ENCODE results near the gene RUNDC3A.

Gene RUNDC3A

DNA sequence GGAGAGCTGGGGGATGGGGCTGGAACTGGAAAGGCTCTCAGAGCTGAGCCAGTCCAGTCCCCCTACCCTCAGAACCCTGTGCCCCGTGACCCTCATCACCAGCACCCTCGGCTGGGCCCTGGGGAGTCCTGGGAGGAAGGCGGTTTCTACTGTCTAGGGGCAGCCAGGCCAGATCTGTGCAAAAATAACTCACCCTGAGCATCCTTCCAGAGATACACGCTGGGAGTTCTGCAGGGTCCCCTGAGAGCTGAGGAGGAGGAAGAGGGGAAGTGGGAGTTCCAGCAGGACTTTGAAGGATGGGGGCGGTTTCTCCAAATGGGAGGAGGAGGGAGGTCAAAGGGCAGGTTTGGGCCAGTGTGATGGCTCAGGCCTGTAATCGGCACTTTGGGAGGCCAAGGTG lies 35.4 kb upstream of the RUNDC3A start:
- DNase-seq (ENCODE audit: low read depth, low spot score): no peak
- H3K4me3 ChIP-seq (ENCODE audit: low read depth, low read length): no peak overlapping the region
- ChIA-PET POLR2A (no interaction called here), CTCF (no interaction called here)
- no peak for TF ChIP-seq CTCF (IDR thresholded peaks at IDR 0.05; ENCODE audit: insufficient read depth, low read length, missing control alignments)

- ChIA-PET CTCF (no interaction called here), POLR2A (interaction anchor here (0.7 kb wide), 1 partner anchor 231 kb away, joined by 3 read pairs; no protein-coding TSS in a partner anchor)
- TF ChIP-seq CTCF (IDR thresholded peaks at IDR 0.05; ENCODE audit: insufficient read depth, low read length, missing control alignments): no peak
- DNase-seq (ENCODE audit: low read depth, low spot score): no peak
- H3K4me3 ChIP-seq (ENCODE audit: low read depth, low read length): no peak overlapping the region
Observed at GRCh38 chr17:44273607-44274006, 34.8 kb upstream of the RUNDC3A start.

- POLR2A ChIA-PET: no interaction called here
- no peak for DNase-seq (ENCODE audit: low read depth, low spot score)
- CTCF ChIA-PET: no interaction called here
- no peak overlapping the region for H3K4me3 ChIP-seq (ENCODE audit: low read depth, low read length)
- TF ChIP-seq CTCF (IDR thresholded peaks at IDR 0.05; ENCODE audit: insufficient read depth, low read length, missing control alignments): no peak
Observed at GRCh38 chr17:44277976-44278375, 30.4 kb upstream of the RUNDC3A start.

DNA sequence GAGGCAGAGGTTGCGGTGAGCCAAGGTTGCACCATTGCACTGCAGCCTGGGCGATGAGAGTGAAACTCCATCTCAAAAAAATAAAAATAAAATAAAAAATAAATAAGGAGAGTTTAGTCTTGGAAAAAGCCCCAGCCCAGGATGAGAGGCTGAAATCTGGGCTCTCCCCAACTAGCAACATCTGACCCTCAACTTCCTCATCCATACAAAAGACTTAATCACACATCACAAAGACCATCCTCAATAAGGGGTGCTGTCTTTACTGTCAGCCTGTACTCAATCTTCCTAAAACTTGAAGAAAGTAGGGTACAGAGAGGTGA lies 29.1 kb upstream of the RUNDC3A start:
- no peak for DNase-seq (ENCODE audit: low read depth, low spot score)
- H3K4me3 ChIP-seq (ENCODE audit: low read depth, low read length): no peak overlapping the region
- TF ChIP-seq CTCF (IDR thresholded peaks at IDR 0.05; ENCODE audit: insufficient read depth, low read length, missing control alignments): no peak
- CTCF ChIA-PET: interaction anchor here (1.4 kb wide), 1 partner anchor 393 kb away, joined by 3 read pairs; no protein-coding TSS in a partner anchor
- POLR2A ChIA-PET: interaction anchor here (0.6 kb wide), 2 partner anchors 58 to 335 kb away, joined by 3 read pairs; no protein-coding TSS in a partner anchor

DNA sequence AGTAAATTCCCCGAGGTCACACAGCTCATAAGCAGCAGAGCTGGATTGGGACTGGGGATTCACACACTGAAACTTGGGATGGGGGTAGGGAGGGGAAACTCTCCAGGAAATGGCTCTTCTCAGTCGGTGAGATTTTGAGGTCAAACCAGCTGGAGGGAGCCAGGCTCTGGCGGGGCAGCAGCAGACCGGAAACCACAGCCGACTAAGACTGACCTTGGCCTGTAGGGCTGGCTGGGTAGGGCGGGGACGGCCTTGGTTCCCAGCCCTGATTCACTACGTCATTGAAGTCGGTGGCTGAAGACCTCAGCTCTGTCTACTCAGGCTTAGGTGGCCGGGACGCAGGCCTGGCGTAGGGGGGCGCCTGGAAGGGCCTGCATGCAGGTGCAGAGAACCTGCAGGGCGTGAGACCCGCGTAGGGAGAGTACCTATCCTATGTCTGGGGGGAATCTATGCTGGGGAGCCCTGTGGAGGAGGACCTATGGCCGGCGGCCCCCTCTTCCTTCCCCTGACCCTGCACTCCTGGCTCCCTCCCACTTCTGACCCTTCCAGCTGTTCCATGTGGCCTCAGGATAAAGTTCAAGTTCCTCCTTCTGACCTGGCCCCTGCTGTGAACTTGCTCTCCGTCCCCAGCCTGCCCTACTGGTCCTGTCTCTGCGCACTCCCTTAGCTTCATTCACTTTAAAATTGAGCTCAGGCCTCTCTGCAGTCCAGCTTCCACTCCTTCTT lies 28.6 kb upstream of the RUNDC3A start:
- POLR2A ChIA-PET: interaction anchor here (0.6 kb wide), 1 partner anchor 336 kb away, joined by 3 read pairs; no protein-coding TSS in a partner anchor
- DNase-seq (ENCODE audit: low read depth, low spot score): peak; percentile 12
- TF ChIP-seq CTCF (IDR thresholded peaks at IDR 0.05; ENCODE audit: insufficient read depth, low read length, missing control alignments): no peak
- no peak overlapping the region for H3K4me3 ChIP-seq (ENCODE audit: low read depth, low read length)
- CTCF ChIA-PET: interaction anchor here (1.4 to 1.5 kb wide), 2 partner anchors 70 to 393 kb away, joined by 3 read pairs; no protein-coding TSS in a partner anchor

DNA sequence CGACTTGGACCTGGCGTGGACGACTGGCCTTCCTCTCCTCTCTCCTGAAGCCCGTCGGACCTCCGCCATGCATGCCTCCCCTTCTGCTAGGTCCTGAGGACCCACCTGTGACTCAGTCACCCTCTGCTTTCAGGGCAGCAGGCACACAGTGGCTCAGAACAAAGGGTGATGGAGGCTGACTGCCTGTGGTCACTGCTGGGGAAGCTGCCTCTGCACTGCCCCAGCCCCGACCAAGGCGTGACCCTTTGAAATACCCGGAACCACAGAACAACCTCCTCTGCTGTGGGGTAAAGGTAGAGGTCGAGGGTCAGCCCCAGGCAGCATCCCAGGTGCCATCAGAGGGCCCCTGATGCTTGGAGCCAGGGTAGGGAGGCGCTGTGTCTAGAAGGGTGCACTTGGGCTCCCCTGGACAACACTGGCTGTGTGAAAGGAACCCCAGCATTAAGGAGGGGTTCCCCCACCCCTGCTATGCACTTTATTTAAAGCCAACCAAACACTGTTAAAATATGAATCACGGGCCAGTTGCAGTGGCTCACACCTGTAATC lies 27.9 kb upstream of the RUNDC3A start:
- no peak for TF ChIP-seq CTCF (IDR thresholded peaks at IDR 0.05; ENCODE audit: insufficient read depth, low read length, missing control alignments)
- POLR2A ChIA-PET: interaction anchor here (0.6 kb wide), 1 partner anchor 28 kb away, joined by 3 read pairs; the partner anchor contains the start of gene RUNDC3A
- no peak overlapping the region for H3K4me3 ChIP-seq (ENCODE audit: low read depth, low read length)
- CTCF ChIA-PET: interaction anchor here (0.9 to 1.5 kb wide), 4 partner anchors 9 to 392 kb away, joined by 3 to 4 read pairs (median 3); no protein-coding TSS in a partner anchor
- DNase-seq (ENCODE audit: low read depth, low spot score): no peak
